Activated T-helper 1 cell treated with Interleukin-2 at 50 U/mL for 16 hours (primary cell): Measurements from ENCODE around the gene TBX20.

Experiments used
- DNase-seq: peaks from one replicate; pipeline ENCODE4 v3.0.0-alpha.2; 2020; ENCODE audit warnings: low read depth

TBX20 gene

DNA sequence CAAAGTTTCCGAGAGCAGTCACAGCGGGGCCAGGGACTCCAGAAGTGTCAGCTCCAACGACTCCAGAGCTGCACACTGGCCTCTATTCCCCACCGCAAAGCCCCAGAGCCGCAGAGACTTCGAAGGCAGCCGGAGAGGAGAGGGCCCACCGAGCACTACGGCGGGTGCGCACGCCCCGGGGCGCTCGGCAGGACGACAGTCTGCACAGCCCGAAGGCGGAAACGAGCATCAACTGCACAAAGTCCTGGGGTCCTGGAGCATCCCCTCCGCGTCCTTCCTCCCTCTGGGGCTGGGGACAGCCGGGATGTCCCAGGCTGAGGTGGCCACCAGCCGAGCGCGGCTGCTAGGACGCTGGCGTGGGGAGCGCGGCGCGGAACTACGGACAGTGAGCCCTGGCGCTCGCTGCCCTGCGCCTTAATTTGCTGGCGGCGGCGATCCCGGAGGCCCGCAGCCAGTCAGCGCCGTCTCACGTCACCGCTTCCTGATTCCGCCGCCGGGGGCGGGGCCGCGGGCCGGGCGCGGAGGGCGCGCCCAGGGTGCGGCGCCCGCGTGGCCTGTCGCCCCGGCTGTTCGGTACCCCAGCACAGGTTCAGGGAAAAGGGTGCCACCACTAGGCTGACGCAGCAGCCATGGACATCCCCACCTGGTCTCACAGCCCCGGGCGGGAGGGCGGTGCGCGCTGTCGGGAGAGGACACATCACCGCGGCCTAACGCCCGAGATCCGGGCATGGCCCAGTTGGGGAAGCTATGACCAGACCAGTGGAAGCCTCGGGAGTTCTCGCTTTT lies at the start of gene TBX20:
TSS of gene TBX20 (minus strand) at position 391 of the 786 bp plus-strand sequence. CDS start 480 bp downstream, outside the sequence.
- DNase-seq = no peak

DNA sequence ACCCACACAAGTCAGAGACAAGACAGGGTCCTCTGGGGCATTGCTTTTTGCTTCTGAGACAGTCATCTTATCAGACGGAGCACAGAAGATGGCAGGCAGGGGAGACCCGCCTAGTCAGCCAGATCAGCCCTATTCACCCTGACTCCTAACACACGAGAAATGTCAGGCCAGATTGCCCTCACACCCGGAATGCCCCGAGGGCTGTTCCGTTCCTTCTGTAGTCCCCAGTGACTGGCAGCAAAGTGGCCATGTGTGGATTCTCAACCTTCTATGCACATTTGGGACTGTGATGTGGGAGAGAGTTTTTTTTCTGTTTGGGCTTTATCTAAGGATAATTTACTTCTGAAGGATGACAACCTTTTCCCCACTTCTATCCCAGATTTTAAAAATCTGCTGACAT lies 35.5 kb upstream of the TBX20 start:
- no peak for DNase-seq

- no peak for DNase-seq
Observed at GRCh38 chr7:35286986-35287385, 33.1 kb upstream of the TBX20 start.

DNA sequence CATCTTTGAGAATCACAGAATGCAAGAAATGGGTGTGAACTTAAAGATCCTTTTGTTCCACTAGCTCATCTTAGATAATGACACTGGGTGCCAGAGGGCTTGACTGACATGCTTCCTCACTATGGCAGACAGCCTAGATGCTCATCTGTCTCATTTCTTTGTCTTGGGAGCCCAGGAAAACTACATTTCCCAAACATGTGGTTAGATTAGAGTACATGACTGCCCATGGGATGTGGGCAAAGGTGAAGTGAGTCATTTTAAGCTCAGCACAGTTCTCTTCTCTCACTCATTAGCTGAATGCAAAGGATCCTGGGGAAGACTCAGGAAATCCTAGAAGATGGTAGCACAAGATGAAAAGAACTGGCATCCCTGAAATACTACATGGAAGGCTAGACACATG lies 32.5 kb upstream of the TBX20 start:
- DNase-seq = no peak

GRCh38 chr7:35285799-35286198 lies 31.9 kb upstream of the TBX20 start:
- no peak for DNase-seq

DNA sequence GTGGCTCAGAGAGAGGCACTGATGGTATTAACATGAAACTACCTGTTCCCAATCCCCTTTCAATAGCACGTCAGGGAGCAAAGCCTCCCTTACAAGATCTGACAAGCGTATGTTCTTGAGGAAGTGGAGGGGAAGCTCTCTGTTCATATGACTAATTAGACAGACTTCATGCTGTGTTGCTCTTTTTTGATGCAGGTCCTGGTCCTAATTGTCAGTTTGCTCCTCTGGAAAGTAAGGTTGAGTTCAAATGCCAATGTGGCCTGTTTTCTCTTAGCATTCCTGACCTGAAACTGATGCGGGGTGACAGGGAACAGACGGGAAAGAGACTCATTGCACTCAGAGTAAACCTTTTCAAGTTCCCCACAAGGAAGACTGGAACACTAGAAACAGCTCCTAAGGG lies 27.0 kb upstream of the TBX20 start:
- DNase-seq = no peak

DNA sequence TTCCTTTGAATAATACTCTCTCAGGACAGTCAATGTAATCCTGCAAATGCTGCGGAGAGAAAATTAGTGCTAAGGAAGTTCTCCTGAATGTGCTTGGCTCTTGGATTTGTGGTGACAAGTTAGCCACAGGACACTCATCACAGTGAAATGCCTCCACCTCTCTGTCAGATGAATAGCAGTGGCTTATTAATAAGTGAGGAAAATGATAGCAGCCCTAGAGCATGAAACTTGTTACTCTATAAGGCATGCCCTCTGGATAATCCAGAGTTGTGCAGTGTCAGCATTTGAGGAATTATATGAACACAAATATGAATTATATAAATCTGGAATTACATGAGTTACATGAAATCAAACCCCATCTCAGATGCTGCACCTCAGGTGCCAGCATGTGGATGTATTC lies 23.5 kb upstream of the TBX20 start:
- no peak for DNase-seq

- DNase-seq = no peak
Observed at GRCh38 chr7:35272246-35272645, 18.3 kb upstream of the TBX20 start.

GRCh38 chr7:35268953-35269352 lies 15.1 kb upstream of the TBX20 start:
- no peak for DNase-seq

GRCh38 chr7:35267411-35267810 lies 13.5 kb upstream of the TBX20 start:
- no peak for DNase-seq

DNA sequence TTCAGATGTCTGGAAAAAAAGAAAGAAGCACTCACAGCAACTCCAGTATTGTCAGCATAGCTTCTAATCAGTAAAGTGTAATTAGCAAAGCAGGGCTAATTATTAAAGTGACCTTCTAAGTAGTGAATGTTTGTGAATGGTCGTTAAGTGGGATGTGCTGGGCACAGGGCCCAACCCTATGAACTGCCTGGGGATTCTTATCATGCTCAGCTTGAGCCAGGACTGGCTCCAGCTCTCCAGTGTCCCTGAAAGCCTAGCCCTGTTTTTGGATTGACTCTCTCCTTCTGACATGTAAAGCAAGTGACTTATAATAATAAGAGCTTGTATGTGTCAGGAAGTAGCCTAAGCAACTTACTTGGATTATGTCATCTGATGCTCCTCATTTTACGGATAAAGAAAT lies 9.5 kb upstream of the TBX20 start:
- DNase-seq = no peak

GRCh38 chr7:35261476-35262285 lies 7.8 kb upstream of the TBX20 start:
- no peak for DNase-seq

DNA sequence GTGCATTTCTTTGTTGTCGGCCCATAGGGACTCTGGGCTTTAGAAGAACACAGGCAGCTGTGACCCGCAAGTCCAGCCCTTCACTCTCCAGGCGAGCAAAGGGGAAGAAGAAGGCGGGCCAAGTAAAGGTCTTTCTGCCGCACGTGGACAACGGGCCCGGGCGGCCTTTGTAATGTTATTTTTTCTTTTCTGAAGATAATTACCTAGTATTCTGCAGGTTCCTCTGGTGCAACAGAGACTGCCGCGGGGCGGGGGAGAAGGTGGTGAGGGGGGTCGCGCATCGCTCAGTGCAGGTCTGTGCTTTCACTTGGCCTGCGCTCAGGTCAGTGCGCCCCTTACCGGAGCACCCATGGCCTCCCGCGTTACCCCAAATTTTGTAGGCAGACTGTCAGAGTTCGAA lies 7.1 kb upstream of the TBX20 start:
- no peak for DNase-seq

GRCh38 chr7:35260246-35260645 lies 6.3 kb upstream of the TBX20 start:
- no peak for DNase-seq

DNA sequence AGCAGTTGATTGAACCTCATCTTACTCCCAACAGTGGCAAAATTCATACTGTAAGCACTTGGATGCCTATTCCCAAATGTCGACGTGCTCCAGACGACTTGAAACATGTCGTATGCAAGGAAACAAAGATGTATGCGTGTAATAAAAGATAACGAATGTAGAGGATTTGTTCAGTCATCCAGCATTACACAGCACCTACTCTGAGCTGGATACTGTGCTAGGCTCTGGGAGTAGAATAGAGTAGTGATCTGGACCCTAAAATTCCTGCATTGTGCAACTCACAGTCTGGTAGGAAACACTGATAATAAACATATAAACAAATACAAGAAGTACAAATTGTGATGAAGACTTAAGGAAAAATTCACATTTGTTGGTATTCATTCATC lies 5.6 kb upstream of the TBX20 start:
- no peak for DNase-seq

- DNase-seq = no peak
Observed at GRCh38 chr7:35258868-35259522, 5.1 kb upstream of the TBX20 start.

DNA sequence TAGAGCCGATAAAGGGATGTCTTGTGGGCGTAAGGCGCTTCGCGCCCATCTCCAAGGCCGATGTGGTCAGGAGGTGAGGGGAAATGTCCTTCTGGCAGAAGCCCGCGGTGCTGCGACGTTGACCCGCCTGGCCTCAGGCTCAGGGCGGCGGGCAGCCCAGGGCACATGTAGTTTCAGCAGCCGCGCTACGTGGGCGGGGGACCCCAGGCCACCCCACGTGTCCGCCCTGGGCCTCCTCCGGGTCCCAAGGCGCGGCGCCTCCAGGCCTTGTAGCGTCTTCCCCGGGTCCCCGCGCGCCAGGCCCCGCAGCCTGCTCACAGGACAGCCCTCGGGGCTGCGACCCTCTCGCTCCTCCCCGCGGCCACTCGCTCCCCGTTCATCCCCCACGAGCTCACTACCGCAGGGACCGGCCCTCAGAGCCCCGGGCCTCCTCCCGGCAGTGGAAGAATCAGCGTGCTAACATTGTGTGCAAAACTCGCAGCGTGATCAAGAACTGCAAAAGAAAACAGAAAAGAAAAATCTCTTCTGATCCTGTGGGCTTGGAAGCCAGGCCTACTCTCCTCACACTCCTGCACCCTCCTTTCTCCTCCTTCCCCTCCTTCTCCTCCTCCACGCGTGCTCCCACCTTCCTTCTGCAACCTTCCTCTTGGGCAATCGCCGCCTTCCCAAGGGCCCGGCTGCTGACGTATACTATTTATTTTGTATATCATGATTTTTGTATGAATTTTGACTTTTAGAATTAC lies 4.4 kb upstream of the TBX20 start:
- no peak for DNase-seq

DNA sequence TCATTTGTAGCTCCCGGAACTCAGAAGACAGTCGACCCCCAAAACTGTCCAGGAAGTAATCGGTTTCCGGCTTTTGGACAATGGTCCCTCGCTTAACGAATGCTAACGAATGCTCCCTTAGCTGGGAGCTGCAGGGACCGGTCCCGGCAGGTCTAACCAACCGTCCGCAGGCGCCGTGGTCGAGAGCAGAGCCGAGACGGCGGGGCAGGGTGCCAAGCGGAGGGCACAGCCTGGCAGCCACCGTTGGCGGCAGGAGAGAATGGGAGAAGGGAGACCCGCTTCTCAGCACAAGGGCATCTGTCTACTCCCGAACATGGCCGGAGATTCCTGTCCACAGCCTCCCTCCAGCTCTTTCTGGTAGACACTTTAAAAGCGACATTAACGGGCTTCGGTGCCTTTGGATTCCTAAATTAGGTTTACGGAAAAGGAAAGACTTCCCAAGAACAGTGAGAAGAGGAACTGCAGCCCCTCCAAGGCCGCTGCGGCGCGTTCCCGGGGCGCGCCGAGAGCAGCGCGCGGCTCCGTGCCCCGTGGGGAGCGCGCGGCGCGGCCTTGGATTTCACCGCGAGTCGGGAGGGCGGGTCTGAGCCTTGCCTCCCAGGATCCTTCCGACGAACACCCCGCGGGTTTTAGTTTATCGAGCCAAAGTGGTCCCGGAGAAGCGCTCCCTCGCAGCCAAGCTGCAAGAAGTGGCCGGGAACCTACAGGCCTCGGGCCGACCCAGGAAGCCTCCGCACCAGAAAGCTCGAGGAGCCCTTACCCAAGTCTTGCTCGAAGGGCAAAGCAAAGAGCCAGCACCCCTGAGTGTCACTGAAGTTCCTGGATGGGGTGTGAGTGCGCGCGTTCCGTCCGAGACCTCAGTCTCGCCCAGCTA lies 3.6 kb upstream of the TBX20 start:
- no peak for DNase-seq

- no peak for DNase-seq
Observed at GRCh38 chr7:35256256-35257175, 2.6 kb upstream of the TBX20 start.
